AG04450 (cell line): Measurements from ENCODE around the gene ASPM. TPM values are rescaled to one million over a fixed set of nuclear protein-coding genes. Genes with fewer than 3 reads are reported as not detected.
"Not testable (repeated sequence)": the region's sequence is repeated elsewhere in the genome, so short reads cannot be mapped to it uniquely, and the experiment has no call there.

ENCODE experiments used
- CTCF ChIA-PET: fragments of 300-600, 350-600 bp; formaldehyde crosslinking; extraction: SDS; loops from one replicate; lab custom pipeline; 2022; ENCODE audit warnings: antibody characterized with exemption, inconsistent platforms; lab: Charles Lee
- POLR2A ChIA-PET: fragments of 350-600 bp; formaldehyde crosslinking; extraction: SDS; loops from one replicate; lab custom pipeline; 2021; ENCODE audit warnings: antibody characterized with exemption, inconsistent platforms; lab: Yijun Ruan, JAX
- DNase-seq: peaks from one replicate; pipeline ENCODE4 v3.0.0-alpha.2; 2011; ENCODE audit warnings: low read depth, low spot score
- H3K27ac ChIP-seq: one replicate; pipeline ENCODE4 v1.5.1; 2012; ENCODE audit warnings: low read depth, low read length, control low read depth
- H3K27me3 ChIP-seq: one replicate; pipeline ENCODE4 v1.6.0; 2012; ENCODE audit warnings: low read length; ENCODE audit not compliant: control insufficient read depth, insufficient read depth
- H3K4me3 ChIP-seq: 2 replicates; pipeline ENCODE4 v1.5.1; 2011; ENCODE audit warnings: mild to moderate bottlenecking, low read depth, low read length, control low read depth
- H3K9me3 ChIP-seq: 2 replicates; pipeline ENCODE4 v1.5.1; 2012; ENCODE audit warnings: low read length; ENCODE audit not compliant: control insufficient read depth, insufficient read depth
- CTCF ChIP-seq: IDR thresholded peaks from 2 replicates; pipeline ENCODE4 v1.5.1; 2011; ENCODE audit warnings: low read depth, low read length, control low read depth, inconsistent platforms
- polyA plus RNA-seq: library from polyadenylated mRNA; depleted of rRNA; stranded (reverse); fragments of >200 nt; gene quantifications from 2 replicates; pipeline ENCODE4 v1.2.3, GENCODE V29; 2011

Gene ASPM
- polyA plus RNA-seq, 1 experiment, result 6.1 TPM

GRCh38 chr1:197100677-197101076 is 45.8 kb downstream of the ASPM start:
- H3K27me3 ChIP-seq, result no peaks in the 10 kb centered on the region
- H3K9me3 ChIP-seq, result no peaks in the 10 kb centered on the region
- no peak overlapping the region for H3K4me3 ChIP-seq
- ChIA-PET CTCF (interaction anchor here (1.2 kb wide), 1 partner anchor 79 kb away, joined by 4 read pairs; no protein-coding TSS in a partner anchor), POLR2A (no interaction called here)
- no peak for DNase-seq
- TF ChIP-seq CTCF, result no peak
- no peak overlapping the region for H3K27ac ChIP-seq

- Histone ChIP-seq H3K9me3 (no peaks in the 10 kb centered on the region), H3K27ac (no peak overlapping the region), H3K4me3 (no peak overlapping the region), H3K27me3 (no peaks in the 10 kb centered on the region)
- POLR2A ChIA-PET, result no interaction called here
- no peak for TF ChIP-seq CTCF
- no peak for DNase-seq
- CTCF ChIA-PET, result interaction anchor here (1.2 kb wide), 1 partner anchor 81 kb away, joined by 4 read pairs; no protein-coding TSS in a partner anchor
These were observed 47.0 kb downstream of the ASPM start for GRCh38 chr1:197099444-197099843.

GRCh38 chr1:197096971-197097370 is 49.5 kb downstream of the ASPM start:
- POLR2A ChIA-PET, H3K27ac ChIP-seq, DNase-seq, H3K9me3 ChIP-seq, H3K27me3 ChIP-seq, H3K4me3 ChIP-seq: not testable (repeated sequence)
- CTCF ChIA-PET, result interaction anchor here (2.1 kb wide), 1 partner anchor 84 kb away, joined by 6 read pairs; no protein-coding TSS in a partner anchor

- Histone ChIP-seq H3K4me3 (no peak overlapping the region), H3K9me3 (no peaks in the 10 kb centered on the region), H3K27ac (no peak overlapping the region), H3K27me3 (no peaks in the 10 kb centered on the region)
- TF ChIP-seq CTCF, result no peak
- no peak for DNase-seq
- POLR2A ChIA-PET, result no interaction called here
- CTCF ChIA-PET, result interaction anchor here (2.1 kb wide), 1 partner anchor 84 kb away, joined by 6 read pairs; no protein-coding TSS in a partner anchor
These were observed 50.3 kb downstream of the ASPM start for GRCh38 chr1:197096137-197096536.

GRCh38 chr1:197093226-197093885 is 53.1 kb downstream of the ASPM start:
- POLR2A ChIA-PET, result no interaction called here
- CTCF ChIA-PET, result no interaction called here
- TF ChIP-seq CTCF, result no peak

More at GRCh38 chr1:197093226-197093885, 53.1 kb downstream of the ASPM start:
- no peak for DNase-seq
- H3K4me3 ChIP-seq, result no peak overlapping the region
- no peaks in the 10 kb centered on the region for H3K9me3 ChIP-seq
- no peak overlapping the region for H3K27ac ChIP-seq
- no peaks in the 10 kb centered on the region for H3K27me3 ChIP-seq
